GM12878 (cell line): ENCODE data around the gene NEDD8. TPM values are rescaled to one million over a fixed set of nuclear protein-coding genes. Genes with fewer than 3 reads are reported as not detected.

Experiments
- ATAC-seq: fragments of 200-7000 bp; cut with Tn5 transposase; 3 replicates; pipeline ENCODE4 v1.9.1; 2020; ENCODE audit warnings: mild to moderate bottlenecking, moderate library complexity
- BruUV-seq: library from RNA; stranded (reverse); fragments of 400-500 nt; replicated peaks from 2 replicates; lab custom pipeline; 2021; lab: Mats Ljungman, UMichigan
- CTCF ChIA-PET: fragments of 300-600 bp; sonication (Branson Sonifier 250); formaldehyde crosslinking; extraction: SDS; loops from one replicate; lab custom pipeline; 2021; ENCODE audit warnings: inconsistent platforms; lab: Yijun Ruan, JAX
- POLR2A ChIA-PET: fragments of 350-600 bp; formaldehyde crosslinking; extraction: SDS; loops from one replicate; lab custom pipeline; 2021; ENCODE audit warnings: inconsistent platforms; lab: Charles Lee
- RAD21 ChIA-PET: fragments of 300-600 bp; sonication (Branson Sonifier 250); formaldehyde crosslinking; loops from one replicate; lab custom pipeline; 2023; ENCODE audit warnings: antibody characterized with exemption; ENCODE audit not compliant: unreplicated experiment; lab: Charles Lee
- SMC1A ChIA-PET: fragments of 300-600 bp; sonication (Branson Sonifier 250); formaldehyde crosslinking; loops from one replicate; lab custom pipeline; 2023; ENCODE audit not compliant: unreplicated experiment, uncharacterized antibody; lab: Charles Lee
- DNase-seq: peaks from one replicate; pipeline ENCODE4 v3.0.0-alpha.2; 2011; ENCODE audit warnings: low read depth, low spot score
- FAIRE-seq: peaks from 3 replicates; lab custom pipeline; 2011; peaks lifted over from hg19 to GRCh38; lab: Jason Lieb, UNC
- H2AFZ ChIP-seq: 2 replicates; pipeline ENCODE4 v1.6.0; 2011; ENCODE audit warnings: low read depth, low read length, control low read depth; ENCODE audit not compliant: control insufficient read depth
- H3K27ac ChIP-seq: 2 replicates; pipeline ENCODE4 v1.5.1; 2011; ENCODE audit warnings: control low read depth; ENCODE audit not compliant: control insufficient read depth, insufficient read depth
- H3K27me3 ChIP-seq, 2 experiments: replicated peaks in 1 of 2; 2 replicates each; pipeline versions ENCODE4 v1.6.0 to v1.6.1; 2011; ENCODE audit warnings: low read length in 1 of 2; ENCODE audit not compliant: control insufficient read depth in 2 of 2, insufficient read depth in 2 of 2
- H3K36me3 ChIP-seq, 2 experiments: 2 replicates each; pipeline ENCODE4 v1.5.1; 2011; ENCODE audit warnings: low read length in 1 of 2; ENCODE audit not compliant: control insufficient read depth in 2 of 2, insufficient read depth in 2 of 2
- H3K4me1 ChIP-seq: 2 replicates; pipeline ENCODE4 v1.6.1; 2011; ENCODE audit warnings: mild to moderate bottlenecking, low read length, moderate library complexity, mixed read lengths; ENCODE audit not compliant: control insufficient read depth, insufficient read depth
- H3K4me2 ChIP-seq: 2 replicates; pipeline ENCODE4 v1.6.0; 2011; ENCODE audit warnings: control low read depth; ENCODE audit not compliant: control insufficient read depth, insufficient read depth
- H3K4me3 ChIP-seq: fragments of 200-600 bp; sonication (generic); 2 replicates; pipeline ENCODE4 v1.5.1; 2016
- H3K79me2 ChIP-seq: 2 replicates; pipeline ENCODE4 v1.6.0; 2011; ENCODE audit warnings: low read length; ENCODE audit not compliant: control insufficient read depth, insufficient read depth
- H3K9ac ChIP-seq: 2 replicates; pipeline ENCODE4 v1.8.0; 2011; ENCODE audit warnings: low read length, control low read depth, mixed read lengths; ENCODE audit not compliant: control insufficient read depth, insufficient read depth
- H3K9me3 ChIP-seq: replicated peaks from 3 replicates; pipeline ENCODE4 v1.5.1; 2011; ENCODE audit warnings: mild to moderate bottlenecking, low read length; ENCODE audit not compliant: control insufficient read depth, insufficient read depth
- H4K20me1 ChIP-seq: 2 replicates; pipeline ENCODE4 v1.6.0; 2011; ENCODE audit not compliant: control insufficient read depth, insufficient read depth
- FOS ChIP-seq: IDR thresholded peaks from 3 replicates; pipeline ENCODE4 v1.6.1; 2011; ENCODE audit warnings: borderline replicate concordance; ENCODE audit not compliant: insufficient read length; ENCODE audit errors: extremely low read depth
- JUNB ChIP-seq: IDR thresholded peaks from 2 replicates; pipeline ENCODE4 v1.6.1; 2016; ENCODE audit warnings: antibody characterized with exemption, mild to moderate bottlenecking
- POLR2A ChIP-seq: IDR thresholded peaks from 2 replicates; pipeline ENCODE4 v1.6.1; 2011; ENCODE audit warnings: low read depth, mild to moderate bottlenecking, low read length
- POLR2AphosphoS2 ChIP-seq: IDR thresholded peaks from 2 replicates; pipeline ENCODE4 v1.6.1; 2011; ENCODE audit warnings: low read depth, mild to moderate bottlenecking, low read length, improper control_type of control experiment, moderate library complexity
- SUPT20H ChIP-seq: IDR thresholded peaks from 2 replicates; pipeline ENCODE4 v1.6.1; 2011; ENCODE audit warnings: low read depth, mild to moderate bottlenecking, low read length, moderate library complexity, borderline replicate concordance; ENCODE audit not compliant: control insufficient read depth
- WGBS: methylation state at CpG from one replicate; pipeline ENCODE4 v1.1.6; 2016; ENCODE audit warnings: low lambda C conversion rate; ENCODE audit not compliant: insufficient replicate concordance, insufficient coverage; ENCODE audit errors: missing lambda C conversion rate; 5-methylcytosine and 5-hydroxymethylcytosine counted together
- in situ Hi-C: fragments of 300-500 bp; cut with MboI; formaldehyde crosslinking; loops from 9 replicates; pipeline ENCODE4 v1.14.3; 2018; ENCODE audit warnings: mixed read lengths
- intact Hi-C: fragments of 100-400 bp; cut with micrococcal nuclease; formaldehyde crosslinking; loops from one replicate; pipeline ENCODE4 v1.14.2; 2022; ENCODE audit not compliant: unreplicated experiment
- polyA plus RNA-seq, 11 experiments: library from polyadenylated mRNA; depleted of rRNA in 4 of 11; unstranded in 6 of 11; stranded (reverse) in 5 of 11; fragments of >200 nt; fragmentation: Nextera tagmentation in 4 of 11; fragmentation: Illumina TruSeq in 1 of 11; extraction: Ambion mirVana in 4 of 11; extraction: Trizol in 1 of 11; gene quantifications; 1 replicate in 1 of 11; 2 replicates in 10 of 11; pipeline versions ENCODE4 v1.2.1 to v1.2.3, GENCODE V29; 2011 to 2016; ENCODE audit warnings: inconsistent platforms in 2 of 11, missing spikeins in 2 of 11, low read depth in 1 of 11
- total RNA-seq, 4 experiments: library from RNA; depleted of rRNA in 3 of 4; stranded (reverse); fragments of >200 nt in 3 of 4; fragmentation: Illumina TruSeq in 1 of 4; extraction: Trizol in 1 of 4; gene quantifications; 2 replicates each; pipeline versions ENCODE4 v1.2.1 to v1.2.3, GENCODE V29; 2013 to 2021

NEDD8 gene
- total and polyA plus RNA-seq, 10 of the 15 experiments (the other 5 are each of a cell fraction or from before 2014, with no cell fraction given), result 164 to 991 (median 300) TPM

GRCh38 chr14:24206260-24207103 lies 25.7 kb downstream of the NEDD8 start:
- no peak overlapping the region for H3K9ac ChIP-seq
- FAIRE-seq (no peak), ATAC-seq (no peak), DNase-seq (no peak)
- ChIA-PET CTCF (interaction anchor here (1.1 kb wide), 1 partner anchor 170 kb away, joined by 3 read pairs; no protein-coding TSS in a partner anchor), RAD21 (no interaction called here), SMC1A (interaction anchor here (0.5 to 1.0 kb wide), 2 partner anchors 11 to 97 kb away, joined by 3 read pairs; no protein-coding TSS in a partner anchor), POLR2A (interaction anchor here (0.6 to 1.6 kb wide), 5 partner anchors 8 to 59 kb away, joined by 3 to 11 read pairs (median 4); partner anchors contain the start of genes RNF31 and TM9SF1)
- WGBS, result 97% methylated on average over 11 of the region's 11 CpGs
- 0 out of 2 replicates have a peak, but pooled peaks cover 3% of the 10 kb centered on the region for H4K20me1 ChIP-seq
- H3K27me3 ChIP-seq, result no peaks in the 10 kb centered on the region
- TF ChIP-seq JUNB (no peak), FOS (no peak), POLR2A (0 out of 2 replicates have a peak, but pooled peaks have one; percentile 3), SUPT20H (no peak), POLR2AphosphoS2 (0 out of 2 replicates have a peak, but pooled peaks have one; percentile 23)
- H2AFZ ChIP-seq, result no peak overlapping the region
- H3K9me3 ChIP-seq, result peaks cover 5% of the 10 kb centered on the region
- TSS peak; percentile 37 for BruUV-seq
- peaks cover under 1% of the 10 kb centered on the region for H3K4me1 ChIP-seq
- no peak overlapping the region for H3K27ac ChIP-seq
- no peak overlapping the region for H3K4me3 ChIP-seq
- H3K79me2 ChIP-seq, result peaks cover 4% of the 10 kb centered on the region
- in situ Hi-C loops, result no loop called here
- intact Hi-C loops, result no loop called here
- peaks cover 3 to 32% of the 10 kb centered on the region in 2 experiments; a peak in 3 of 4 replicates for H3K36me3 ChIP-seq
- H3K4me2 ChIP-seq, result no peak overlapping the region
